Lower leg skin (tissue), 4 donors: ENCODE measurements around the gene LY6G6D. TPM values are rescaled to one million over a fixed set of nuclear protein-coding genes. Genes with fewer than 3 reads are reported as not detected.

Experiments used
- DNase-seq, 2 donors: peaks; one replicate each; pipeline ENCODE4 v3.0.0-alpha.2; 2019; ENCODE audit warnings: low spot score in 2 of 2
- H3K4me3 ChIP-seq: fragments of 200-600 bp; sonication (generic); 2 replicates; pipeline ENCODE4 v1.5.1; 2017; ENCODE audit warnings: mild to moderate bottlenecking, low read depth; ENCODE audit not compliant: poor library complexity, severe bottlenecking
- POLR2A ChIP-seq, 2 donors: fragments of 450-650 bp; IDR thresholded peaks; one replicate each; pipeline ENCODE4 v1.6.1; 2016 to 2017; ENCODE audit warnings: antibody characterized with exemption in 2 of 2, mild to moderate bottlenecking in 1 of 2, moderate library complexity in 1 of 2
- WGBS, 2 donors: methylation state at CpG; one replicate each; pipeline ENCODE4 v1.1.5; 2018; 5-methylcytosine and 5-hydroxymethylcytosine counted together
- intact Hi-C: fragments of 100-400 bp; cut with DNase I; formaldehyde crosslinking; loops from one replicate; pipeline ENCODE4 v1.15.0; 2023; ENCODE audit warnings: low total_unique reads
- total RNA-seq, 4 donors: library from RNA; depleted of rRNA; stranded (reverse); fragments of >200 nt; gene quantifications; one replicate each; pipeline ENCODE4 v1.1.0, GENCODE V29; 2016
- TF ChIP-seq, protein P1 (sequence below), 3 donors: fragments of 450-650 bp; IDR thresholded peaks; one replicate each; pipeline ENCODE4 v1.5.1; 2016; ENCODE audit warnings: antibody characterized with exemption in 3 of 3, mild to moderate bottlenecking in 3 of 3, moderate library complexity in 2 of 3

The LY6G6D gene
- total RNA-seq, 4 donors from 2014 or later, result 9.5 TPM; not detected in 3

DNA sequence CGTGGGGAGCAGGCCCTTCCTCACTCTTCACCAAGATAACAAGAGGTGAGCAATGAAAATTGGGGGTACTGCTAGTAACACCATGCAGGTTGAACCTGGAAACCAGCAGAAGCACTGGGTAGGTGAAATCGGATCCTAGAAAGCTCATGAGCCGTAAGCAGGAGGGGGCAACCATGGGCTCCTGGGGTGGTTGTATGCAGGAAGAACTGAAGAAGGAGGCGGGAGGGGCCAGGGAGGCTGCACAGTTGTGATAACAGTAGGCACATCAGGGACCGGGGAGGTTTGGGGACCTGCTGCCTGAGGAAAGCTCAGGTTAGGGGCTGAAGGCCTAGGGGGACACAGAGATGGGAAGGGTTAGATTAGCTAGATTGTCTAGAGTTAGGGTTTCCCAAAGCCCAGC is 28.7 kb upstream of the LY6G6D start:
- intact Hi-C loops, result loop anchor here (5.0 kb wide), 1 partner anchor 81 kb away; no protein-coding TSS in a partner anchor
- 80 to 88% methylated on average over 5 of the region's 5 CpGs for WGBS, 2 donors
- no peak for TF ChIP-seq POLR2A (IDR thresholded peaks at IDR 0.05)
- TF ChIP-seq, protein P1, sequence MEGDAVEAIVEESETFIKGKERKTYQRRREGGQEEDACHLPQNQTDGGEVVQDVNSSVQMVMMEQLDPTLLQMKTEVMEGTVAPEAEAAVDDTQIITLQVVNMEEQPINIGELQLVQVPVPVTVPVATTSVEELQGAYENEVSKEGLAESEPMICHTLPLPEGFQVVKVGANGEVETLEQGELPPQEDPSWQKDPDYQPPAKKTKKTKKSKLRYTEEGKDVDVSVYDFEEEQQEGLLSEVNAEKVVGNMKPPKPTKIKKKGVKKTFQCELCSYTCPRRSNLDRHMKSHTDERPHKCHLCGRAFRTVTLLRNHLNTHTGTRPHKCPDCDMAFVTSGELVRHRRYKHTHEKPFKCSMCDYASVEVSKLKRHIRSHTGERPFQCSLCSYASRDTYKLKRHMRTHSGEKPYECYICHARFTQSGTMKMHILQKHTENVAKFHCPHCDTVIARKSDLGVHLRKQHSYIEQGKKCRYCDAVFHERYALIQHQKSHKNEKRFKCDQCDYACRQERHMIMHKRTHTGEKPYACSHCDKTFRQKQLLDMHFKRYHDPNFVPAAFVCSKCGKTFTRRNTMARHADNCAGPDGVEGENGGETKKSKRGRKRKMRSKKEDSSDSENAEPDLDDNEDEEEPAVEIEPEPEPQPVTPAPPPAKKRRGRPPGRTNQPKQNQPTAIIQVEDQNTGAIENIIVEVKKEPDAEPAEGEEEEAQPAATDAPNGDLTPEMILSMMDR (IDR thresholded peaks at IDR 0.05), result no peak
- H3K4me3 ChIP-seq, result no peak overlapping the region
- DNase-seq, result no peak

DNA sequence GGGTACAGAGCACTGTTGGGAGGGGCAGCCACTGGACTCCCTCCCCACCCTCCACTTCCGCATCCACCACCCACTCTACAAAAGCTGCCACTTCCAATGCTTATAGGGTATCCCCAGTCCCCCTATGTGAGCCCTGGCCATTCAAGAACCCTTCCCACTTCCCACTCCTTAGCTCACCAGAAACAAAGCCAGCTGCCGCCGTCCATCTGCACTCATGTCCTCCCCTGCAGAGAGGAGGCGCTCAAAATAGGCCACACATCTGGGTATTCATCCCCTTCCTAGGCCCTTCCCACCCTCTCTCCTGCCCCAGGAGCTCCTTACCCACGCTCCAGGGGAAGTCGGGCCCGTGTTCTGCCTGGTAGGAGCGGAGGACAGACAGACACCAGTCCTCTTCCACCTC is 27.8 kb upstream of the LY6G6D start:
- 82 to 84% methylated on average over 8 of the region's 8 CpGs for WGBS, 2 donors
- intact Hi-C loops, result loop anchor here (5.0 kb wide), 1 partner anchor 80 kb away; no protein-coding TSS in a partner anchor
- TF ChIP-seq POLR2A (IDR thresholded peaks at IDR 0.05), result no peak
- TF ChIP-seq, protein P1 (IDR thresholded peaks at IDR 0.05), result no peak
- H3K4me3 ChIP-seq, result no peak overlapping the region
- DNase-seq, result no peak

DNA sequence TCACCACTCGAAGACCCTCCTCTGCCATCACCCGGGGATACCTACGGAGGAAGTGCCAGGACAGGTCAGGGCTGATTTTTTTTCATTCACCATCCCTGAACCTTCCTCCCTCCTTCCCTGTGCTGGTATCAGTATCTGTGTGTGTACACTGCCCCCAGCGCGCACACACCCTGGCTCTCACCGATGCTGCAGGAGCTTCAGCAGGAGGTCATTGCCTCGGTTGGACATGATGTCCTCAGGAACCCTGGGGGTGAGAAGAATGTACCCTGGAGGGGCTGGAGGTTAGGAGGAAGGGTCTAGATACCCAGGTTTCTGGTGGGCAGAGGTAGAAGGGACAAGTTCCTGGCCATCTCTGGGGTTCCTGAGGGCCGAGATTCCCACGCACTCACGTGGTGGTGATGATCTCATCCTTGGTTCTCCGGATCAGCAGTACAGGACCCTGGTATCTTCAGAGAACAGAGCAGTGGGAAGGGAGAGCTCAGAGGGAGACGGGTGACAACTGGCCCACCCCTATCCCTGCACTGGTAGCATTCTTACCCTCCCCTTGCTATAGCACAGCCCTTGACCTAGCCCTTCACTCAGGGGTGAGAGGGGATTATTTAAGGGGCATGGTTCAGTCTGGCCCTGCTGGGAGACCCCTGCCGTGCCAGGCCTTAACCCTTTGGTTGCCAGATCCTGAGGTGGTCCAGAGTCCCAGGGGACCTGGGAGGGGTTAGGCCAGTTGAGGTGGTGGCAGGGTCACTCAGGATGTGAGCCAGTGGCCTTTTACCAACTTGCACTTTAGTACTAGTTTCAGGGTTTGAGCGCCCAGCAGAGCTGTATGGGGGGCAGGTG is 27.1 kb upstream of the LY6G6D start:
- TF ChIP-seq POLR2A (IDR thresholded peaks at IDR 0.05), result no peak
- TF ChIP-seq, protein P1 (IDR thresholded peaks at IDR 0.05), result no peak
- 84% methylated on average over 14 of the region's 14 CpGs for WGBS, 2 donors
- intact Hi-C loops, result loop anchor here (5.0 kb wide), 1 partner anchor 79 kb away; no protein-coding TSS in a partner anchor
- no peak for DNase-seq
- no peak overlapping the region for H3K4me3 ChIP-seq

DNA sequence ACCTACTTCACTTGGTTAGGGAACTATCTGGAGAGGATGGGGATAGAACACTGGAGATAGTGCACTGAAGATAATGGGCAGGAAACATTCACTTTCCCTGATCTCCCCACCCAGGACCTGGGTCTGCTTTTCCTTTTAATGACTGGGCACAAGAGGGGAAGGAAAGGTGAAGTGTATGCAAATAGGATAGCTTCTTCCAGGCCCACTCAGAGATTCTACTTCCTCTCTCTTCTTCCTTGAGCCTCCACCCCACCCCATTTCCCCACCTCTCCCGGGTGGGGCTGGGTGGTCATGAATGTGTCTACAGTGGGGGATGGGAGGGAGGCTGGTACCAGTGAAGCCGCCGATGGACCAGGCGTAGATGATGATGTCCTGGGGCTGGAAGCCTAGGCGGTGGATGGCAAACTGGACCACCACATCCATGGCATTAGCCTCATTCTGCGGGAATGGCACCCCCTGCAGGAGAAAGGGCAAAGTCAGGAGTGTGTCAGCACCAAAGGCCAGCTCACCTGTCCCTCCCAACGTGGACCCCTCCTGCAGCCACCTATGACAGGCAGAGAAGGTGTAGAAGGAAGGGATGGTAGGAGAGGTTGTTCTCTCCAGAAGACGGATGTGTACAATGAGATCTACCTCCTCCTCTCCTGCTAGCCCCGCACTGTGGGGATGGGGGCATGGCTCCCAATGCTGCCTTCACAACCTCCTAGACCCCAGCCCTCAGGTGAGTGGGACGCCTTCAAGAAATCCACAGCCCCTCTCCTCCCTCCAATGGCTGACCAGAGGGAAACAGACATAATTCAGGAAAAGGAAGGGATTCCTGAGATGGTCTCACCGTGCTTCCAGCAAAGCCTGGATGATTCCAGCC is 25.7 kb upstream of the LY6G6D start:
- H3K4me3 ChIP-seq, result no peak overlapping the region
- WGBS, 2 donors, result 82 to 84% methylated on average over 11 of the region's 11 CpGs
- intact Hi-C loops, result loop anchor here (5.0 kb wide), 1 partner anchor 78 kb away; no protein-coding TSS in a partner anchor
- no peak for TF ChIP-seq POLR2A (IDR thresholded peaks at IDR 0.05)
- TF ChIP-seq, protein P1 (IDR thresholded peaks at IDR 0.05), result no peak
- DNase-seq, result no peak

DNA sequence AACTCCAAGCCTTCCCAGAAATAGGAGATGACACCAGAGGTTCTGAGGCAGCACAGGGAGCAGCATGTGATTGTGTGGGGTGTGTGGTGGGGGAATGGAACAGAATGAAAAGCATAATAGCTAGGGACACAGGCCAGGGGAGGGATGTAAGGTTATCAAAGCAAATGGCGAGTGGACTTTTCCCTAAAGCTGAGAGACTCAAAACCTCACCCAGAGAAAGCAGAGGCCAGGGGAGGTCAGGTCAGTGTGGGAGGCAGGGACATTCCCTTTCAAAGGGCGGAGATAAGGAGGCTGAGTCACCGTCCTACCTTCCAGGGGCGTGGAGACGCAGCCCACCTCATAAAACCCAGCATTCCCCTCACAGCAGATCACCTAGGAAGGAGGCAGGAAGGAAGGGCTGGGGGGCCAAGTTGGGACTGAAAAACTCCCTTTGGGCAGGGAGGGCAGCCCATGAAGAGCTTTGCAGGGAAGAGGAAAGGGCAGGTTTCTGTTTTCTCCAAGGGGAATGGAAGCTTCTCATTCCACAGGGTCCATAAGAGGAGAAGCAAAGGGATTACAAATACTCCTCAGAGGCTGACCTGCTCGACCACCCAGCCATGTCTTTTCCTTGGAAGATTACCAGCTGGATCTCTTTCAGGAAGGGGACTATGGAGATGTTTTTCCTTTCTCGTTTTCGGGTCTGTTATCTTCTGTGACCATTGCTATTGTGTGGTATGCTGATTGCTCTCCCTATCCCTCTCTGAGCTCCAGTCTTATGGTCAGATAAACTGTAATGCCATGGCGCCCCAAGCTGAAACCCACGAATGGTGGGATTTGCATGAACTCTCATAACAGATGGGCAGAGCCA is 24.7 kb upstream of the LY6G6D start:
- DNase-seq, result no peak
- no peak for TF ChIP-seq POLR2A (IDR thresholded peaks at IDR 0.05)
- TF ChIP-seq, protein P1 (IDR thresholded peaks at IDR 0.05), result no peak
- intact Hi-C loops, result no loop called here
- no peak overlapping the region for H3K4me3 ChIP-seq
- WGBS, 2 donors, result 68 to 76% methylated on average over 10 of the region's 10 CpGs
